Ovary (tissue), 9 donors: ENCODE results near the gene SFTPA2. TPM values are rescaled to one million over a fixed set of nuclear protein-coding genes. Genes with fewer than 3 reads are reported as not detected.
"Not testable (repeated sequence)": the region's sequence is repeated elsewhere in the genome, so short reads cannot be mapped to it uniquely, and the experiment has no call there.

Experiments
- DNase-seq, 5 donors: peaks; one replicate each; pipeline ENCODE4 v3.0.0-alpha.2; 2019 to 2020
- H3K27ac ChIP-seq, 2 donors: fragments of 200-600 bp; one replicate each; pipeline versions ENCODE4 v1.5.1 to v1.8.0; 2019 to 2022
- H3K27me3 ChIP-seq: fragments of 200-600 bp; one replicate; pipeline ENCODE4 v1.8.0; 2022
- H3K36me3 ChIP-seq: fragments of 200-600 bp; sonication (generic); one replicate; pipeline ENCODE4 v1.5.1; 2019
- H3K4me1 ChIP-seq: one replicate; pipeline ENCODE4 v1.8.1; 2013; ENCODE audit warnings: mild to moderate bottlenecking, moderate library complexity; ENCODE audit not compliant: insufficient read depth
- H3K4me3 ChIP-seq: fragments of 200-600 bp; sonication (generic); one replicate; pipeline ENCODE4 v1.5.1; 2017
- H3K9me3 ChIP-seq, 2 donors: fragments of 200-600 bp in 1 of 2; sonication (generic) in 1 of 2; one replicate each; pipeline versions ENCODE4 v1.5.1 to v1.8.1; 2013 to 2019; ENCODE audit warnings: mild to moderate bottlenecking in 1 of 2, moderate library complexity in 1 of 2
- EP300 ChIP-seq: sonication (generic); formaldehyde crosslinking; IDR thresholded peaks from one replicate; pipeline ENCODE4 v1.6.1; 2017; ENCODE audit warnings: antibody characterized with exemption
- POLR2A ChIP-seq: fragments of 450-650 bp; IDR thresholded peaks from one replicate; pipeline ENCODE4 v1.6.1; 2017; ENCODE audit warnings: antibody characterized with exemption, mild to moderate bottlenecking, moderate library complexity
- WGBS, 3 donors: extraction: QIAGEN DNeasy Blood & Tissue Kit in 1 of 3; methylation state at CpG; one replicate each; pipeline versions ENCODE4 v1.1.5 to v1.1.7; 2013 to 2017; 5-methylcytosine and 5-hydroxymethylcytosine counted together
- intact Hi-C, 4 donors: fragments of 100-400 bp; cut with DNase I; formaldehyde crosslinking; loops; one replicate each; pipeline versions ENCODE4 v1.11.0 to v1.15.1; 2022 to 2023
- polyA plus RNA-seq, 2 donors: library from polyadenylated mRNA; stranded (reverse); fragments of 200-250 nt in 1 of 2; fragments of 350-450 nt in 1 of 2; fragmentation: Illumina TruSeq in 1 of 2; extraction: RNeasy Lipid Tissue Mini Kit (QIAGEN cat#74804) in 1 of 2; gene quantifications; one replicate each; pipeline ENCODE4 v1.2.3, GENCODE V29; 2013 to 2014
- total RNA-seq, 7 donors: library from RNA; depleted of rRNA in 2 of 7; stranded (reverse); fragments of >200 nt in 2 of 7; fragmentation: NEBNext Ultra II Directional in 3 of 7; extraction: Animal tissue kit (Norgen Biotek cat#: 25700) in 3 of 7; gene quantifications; one replicate each; pipeline versions ENCODE4 v1.1.0 to v1.2.4, GENCODE V29; 2016 to 2023
- TF ChIP-seq, protein P1 (sequence below), 3 donors: fragments of 450-650 bp in 2 of 3; fragments of 200-600 bp in 1 of 3; IDR thresholded peaks; one replicate each; pipeline versions ENCODE4 v1.5.1 to v1.8.0; 2016 to 2022; ENCODE audit warnings: antibody characterized with exemption in 3 of 3, mild to moderate bottlenecking in 1 of 3
- donor health status: DM: no; HTN: no; CAD: no; lungs with moderate emphysema.
- donor health status: DM: no; HTN: no; CAD: no.
- donor health status: Bipolar disorder and iron deficiency.
- donor health status: DM: yes; HTN: yes; CAD: no.
- donor health status: DM: no; HTN: no; CAD: no.
- donor health status: DM: yes; HTN: yes; CAD: no.

SFTPA2 gene
- total and polyA plus RNA-seq, 9 donors: 0.04 to 9.1 (median 0.48) TPM; not detected in 2

DNA sequence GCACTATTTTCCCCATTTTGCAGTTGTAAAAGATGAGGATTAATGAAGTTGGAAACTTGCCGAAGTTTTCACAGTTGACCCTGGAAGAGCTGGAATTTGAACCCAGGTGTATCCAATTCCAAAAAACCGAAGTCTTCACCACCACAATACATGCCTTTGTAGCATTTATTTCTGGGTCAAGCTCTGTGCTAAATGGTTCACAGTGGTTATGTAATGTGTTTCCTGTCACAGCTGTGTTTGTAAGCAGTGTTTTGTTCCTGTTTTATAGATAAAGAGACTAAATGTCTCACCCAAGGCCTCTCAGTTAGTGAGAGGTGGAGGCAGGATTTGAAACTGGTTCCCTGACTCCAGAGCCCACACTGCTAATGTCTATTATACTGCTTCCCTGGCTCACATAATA lies 17.6 kb downstream of the SFTPA2 start:
- no peak overlapping the region for H3K4me3 ChIP-seq
- no peaks in the 10 kb centered on the region for H3K9me3 ChIP-seq
- intact Hi-C loops: no loop called here
- WGBS, 3 donors: 43 to 57% (median 44%) methylated on average over 2 of the region's 2 CpGs
- no peak overlapping the region for H3K27ac ChIP-seq
- no peak for DNase-seq
- H3K4me1 ChIP-seq: no peaks in the 10 kb centered on the region
- H3K27me3 ChIP-seq: no peaks in the 10 kb centered on the region
- no peaks in the 10 kb centered on the region for H3K36me3 ChIP-seq
- TF ChIP-seq, protein P1, sequence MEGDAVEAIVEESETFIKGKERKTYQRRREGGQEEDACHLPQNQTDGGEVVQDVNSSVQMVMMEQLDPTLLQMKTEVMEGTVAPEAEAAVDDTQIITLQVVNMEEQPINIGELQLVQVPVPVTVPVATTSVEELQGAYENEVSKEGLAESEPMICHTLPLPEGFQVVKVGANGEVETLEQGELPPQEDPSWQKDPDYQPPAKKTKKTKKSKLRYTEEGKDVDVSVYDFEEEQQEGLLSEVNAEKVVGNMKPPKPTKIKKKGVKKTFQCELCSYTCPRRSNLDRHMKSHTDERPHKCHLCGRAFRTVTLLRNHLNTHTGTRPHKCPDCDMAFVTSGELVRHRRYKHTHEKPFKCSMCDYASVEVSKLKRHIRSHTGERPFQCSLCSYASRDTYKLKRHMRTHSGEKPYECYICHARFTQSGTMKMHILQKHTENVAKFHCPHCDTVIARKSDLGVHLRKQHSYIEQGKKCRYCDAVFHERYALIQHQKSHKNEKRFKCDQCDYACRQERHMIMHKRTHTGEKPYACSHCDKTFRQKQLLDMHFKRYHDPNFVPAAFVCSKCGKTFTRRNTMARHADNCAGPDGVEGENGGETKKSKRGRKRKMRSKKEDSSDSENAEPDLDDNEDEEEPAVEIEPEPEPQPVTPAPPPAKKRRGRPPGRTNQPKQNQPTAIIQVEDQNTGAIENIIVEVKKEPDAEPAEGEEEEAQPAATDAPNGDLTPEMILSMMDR (IDR thresholded peaks at IDR 0.05): no peak
- no peak for TF ChIP-seq POLR2A
- no peak for TF ChIP-seq EP300

DNA sequence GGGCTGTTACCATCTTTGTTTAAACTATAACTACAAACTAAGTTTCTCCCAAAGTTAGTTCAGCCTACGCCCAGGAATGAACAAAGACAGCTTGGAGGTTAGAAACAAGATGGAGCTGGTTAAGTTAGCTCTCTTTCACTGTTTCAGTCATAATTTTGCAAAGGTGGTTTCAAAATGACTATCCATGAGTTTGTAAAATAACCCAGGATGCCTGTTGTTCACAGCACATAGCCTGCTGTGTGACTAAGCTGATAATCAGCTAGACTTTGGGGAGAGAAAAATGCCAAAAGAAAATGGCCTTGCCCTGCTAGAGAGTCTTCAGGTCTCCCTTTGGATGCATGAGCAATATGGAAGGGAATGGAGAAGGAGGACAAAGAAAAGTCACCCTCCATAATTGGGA lies 19.3 kb downstream of the SFTPA2 start:
- H3K36me3 ChIP-seq, DNase-seq, intact Hi-C loops, H3K27ac ChIP-seq, H3K9me3 ChIP-seq, H3K27me3 ChIP-seq, H3K4me1 ChIP-seq, H3K4me3 ChIP-seq: not testable (repeated sequence)
- 80 to 89% (median 88%) methylated on average over 1 of the region's 1 CpG for WGBS, 3 donors

DNA sequence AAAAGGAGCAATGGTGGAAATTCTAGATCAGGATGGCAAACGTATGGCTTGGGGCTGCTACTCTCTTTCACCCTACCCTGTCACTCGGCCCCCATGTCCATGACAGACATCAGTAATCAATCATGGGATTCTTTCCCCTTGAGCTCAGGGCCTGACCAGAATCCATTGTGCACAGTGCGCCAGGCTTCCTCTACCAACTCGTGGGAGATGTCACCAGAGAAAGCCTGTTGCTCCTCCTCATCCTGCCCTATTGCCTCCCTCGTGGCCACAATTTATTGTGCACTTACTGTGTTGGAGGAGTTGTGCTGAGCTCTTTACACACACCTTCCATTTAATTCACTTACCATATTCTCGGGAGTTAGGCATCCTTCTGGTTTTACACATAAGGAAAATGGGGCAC lies 21.9 kb downstream of the SFTPA2 start:
- H3K4me1 ChIP-seq, H3K4me3 ChIP-seq, H3K27me3 ChIP-seq, H3K9me3 ChIP-seq, DNase-seq, intact Hi-C loops, H3K27ac ChIP-seq, H3K36me3 ChIP-seq: not testable (repeated sequence)
- WGBS, 3 donors: 72 to 77% (median 75%) methylated on average over 6 of the region's 6 CpGs

DNA sequence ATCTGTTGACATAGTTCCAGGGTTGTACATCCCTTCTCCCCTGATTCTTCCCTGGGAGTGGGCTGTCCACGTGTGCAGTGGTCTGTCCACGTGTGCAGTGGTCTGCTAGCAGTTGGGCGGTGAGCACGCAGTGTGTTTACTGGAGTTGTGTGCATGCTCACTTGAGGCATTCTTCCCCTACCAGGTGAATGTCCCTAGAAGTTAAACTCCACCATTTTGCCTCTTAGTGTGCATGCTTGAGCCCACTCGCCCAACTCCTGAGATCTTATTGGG lies 26.4 kb downstream of the SFTPA2 start:
- WGBS, 3 donors: 89 to 100% (median 93%) methylated on average over 1 of the region's 5 CpGs
- H3K36me3 ChIP-seq, intact Hi-C loops, H3K9me3 ChIP-seq, H3K4me3 ChIP-seq, H3K27me3 ChIP-seq, DNase-seq, H3K4me1 ChIP-seq, H3K27ac ChIP-seq: not testable (repeated sequence)

DNA sequence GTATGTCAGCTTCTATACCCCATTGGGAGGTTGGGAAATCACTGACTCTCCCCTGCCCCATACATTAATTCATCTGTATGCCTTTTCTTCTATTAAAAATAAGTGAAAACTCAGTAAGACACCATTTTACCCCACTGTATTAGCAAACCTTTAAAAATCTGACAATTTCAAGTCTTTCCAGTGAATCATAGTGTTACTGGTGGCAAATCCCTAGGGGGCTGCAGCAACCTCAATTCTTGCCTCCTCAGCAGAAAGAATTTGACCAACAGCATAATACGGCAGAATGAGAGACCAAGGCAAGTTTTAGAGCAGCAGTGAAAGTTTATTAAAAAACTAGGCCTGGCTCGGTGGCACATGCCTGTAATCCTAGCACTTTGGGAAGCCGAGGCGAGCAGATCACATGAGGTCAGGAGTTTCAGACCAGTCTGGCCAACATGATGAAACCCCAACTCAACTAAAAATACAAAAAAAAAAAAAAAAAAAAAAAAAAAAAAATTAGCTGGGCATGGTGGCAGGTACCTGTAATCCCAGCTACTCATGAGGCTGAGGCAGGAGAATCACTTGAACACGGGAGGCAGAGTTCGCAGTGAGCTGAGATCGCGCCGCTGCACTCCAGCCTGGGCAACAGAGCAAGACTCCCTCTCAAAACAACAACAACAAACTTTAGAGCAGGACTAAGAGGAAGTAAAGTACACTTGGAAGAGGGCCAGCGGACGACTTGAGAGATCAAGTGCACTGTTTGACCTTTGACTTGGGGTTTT lies 26.9 kb downstream of the SFTPA2 start:
- intact Hi-C loops, DNase-seq, H3K4me1 ChIP-seq, H3K27ac ChIP-seq, H3K27me3 ChIP-seq, H3K36me3 ChIP-seq, H3K9me3 ChIP-seq, H3K4me3 ChIP-seq: not testable (repeated sequence)
- WGBS, 3 donors: 75 to 78% (median 76%) methylated on average over 7 to 11 of the region's 11 CpGs

DNA sequence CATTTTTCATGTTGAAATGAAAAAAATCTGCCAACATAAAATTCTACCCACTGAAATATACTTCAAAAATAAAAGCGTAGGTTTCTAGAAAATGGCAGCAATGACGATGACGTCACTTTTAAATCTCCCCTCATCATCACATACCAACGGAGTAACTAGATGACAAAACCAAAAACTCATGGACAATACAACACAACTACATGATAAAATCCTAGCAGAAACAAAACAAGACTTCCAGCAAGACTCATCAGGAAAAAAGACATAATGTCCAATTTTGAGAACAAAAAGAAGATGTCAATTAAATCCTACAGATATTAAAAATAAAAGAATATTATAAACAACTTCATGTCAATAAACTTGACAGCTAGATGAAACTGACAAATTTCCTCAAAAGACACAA lies 31.9 kb downstream of the SFTPA2 start:
- H3K27ac ChIP-seq, H3K27me3 ChIP-seq, DNase-seq, intact Hi-C loops, H3K4me3 ChIP-seq, H3K9me3 ChIP-seq, H3K4me1 ChIP-seq, H3K36me3 ChIP-seq: not testable (repeated sequence)
- 80 to 100% (median 92%) methylated on average over 1 to 4 of the region's 4 CpGs for WGBS, 3 donors

DNA sequence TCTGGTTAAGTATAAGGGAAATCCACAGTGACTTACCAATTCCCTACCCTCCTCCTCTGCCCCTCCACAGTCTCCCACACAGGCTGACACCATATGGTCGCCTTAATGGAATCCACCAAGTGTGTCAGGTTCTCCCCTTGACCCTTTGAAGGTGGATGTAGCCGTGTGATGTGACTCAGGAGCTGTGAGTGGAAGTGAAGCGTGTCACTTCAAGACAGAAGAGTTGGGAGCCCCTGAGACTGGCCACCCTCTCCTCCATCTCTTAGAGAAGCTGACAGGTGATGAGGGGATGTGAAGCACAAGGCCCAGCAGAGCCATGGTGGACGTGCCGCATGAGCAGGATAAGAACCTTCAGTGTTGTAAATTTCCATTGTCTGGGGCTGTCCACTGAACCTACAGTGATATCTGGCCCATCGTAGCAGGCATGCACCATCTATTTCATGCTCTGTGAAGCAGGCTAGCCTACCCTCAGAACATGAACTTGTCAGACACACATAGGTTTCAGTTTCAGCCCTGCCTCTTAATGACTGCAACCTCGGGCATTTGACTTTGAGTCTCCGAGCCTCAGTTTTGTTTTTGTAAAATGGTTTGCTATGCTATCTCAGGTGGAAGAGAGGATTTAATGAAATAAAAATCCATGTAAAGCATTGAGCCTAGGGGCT lies 35.0 kb downstream of the SFTPA2 start:
- H3K9me3 ChIP-seq, H3K27ac ChIP-seq, DNase-seq, H3K27me3 ChIP-seq, intact Hi-C loops, H3K4me1 ChIP-seq, H3K4me3 ChIP-seq, H3K36me3 ChIP-seq: not testable (repeated sequence)
- WGBS, 3 donors: 75 to 82% methylated on average over 7 of the region's 8 CpGs; no CpG with 5 or more reads in 1 of the 3 donors

DNA sequence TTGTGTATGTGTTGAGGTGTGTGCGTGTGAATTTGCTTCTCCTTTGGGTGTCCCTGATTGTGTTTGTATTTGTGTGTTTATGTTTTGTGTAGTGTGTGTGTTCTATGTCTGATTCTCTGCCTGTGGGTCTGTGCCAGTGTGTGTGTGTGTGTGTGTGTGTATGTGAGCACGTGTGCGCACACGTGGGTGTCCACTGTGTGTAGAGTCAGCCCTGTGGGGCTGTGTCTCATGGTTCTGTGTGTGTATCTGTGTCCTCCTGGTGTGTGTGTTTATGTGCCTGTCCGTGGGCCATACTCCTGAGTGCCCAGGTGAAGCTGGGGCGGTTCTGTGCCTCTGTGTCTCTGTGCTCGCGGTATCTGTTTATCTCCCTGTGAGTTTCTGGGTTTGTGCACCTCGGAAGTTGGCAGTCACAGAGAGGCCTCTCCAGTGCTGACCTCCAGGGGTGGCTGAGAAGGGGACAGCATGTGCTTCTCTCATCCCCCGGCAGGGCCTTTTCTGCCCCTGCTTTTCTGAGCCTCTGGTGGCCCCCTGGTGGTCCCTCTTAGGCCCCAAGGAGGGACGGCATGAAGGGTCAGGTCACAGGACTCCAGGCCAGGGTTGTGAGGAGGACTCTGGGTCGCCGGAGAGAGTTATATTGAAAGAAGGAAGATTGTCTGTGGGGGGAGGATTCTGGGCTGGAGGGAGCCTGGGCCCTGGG lies 36.9 kb downstream of the SFTPA2 start:
- not testable (repeated sequence) for H3K27me3 ChIP-seq, H3K27ac ChIP-seq, H3K9me3 ChIP-seq, H3K4me1 ChIP-seq, H3K36me3 ChIP-seq, H3K4me3 ChIP-seq, DNase-seq
- intact Hi-C loops: loop anchor here in 1 of 4 donors (5.0 kb wide), 1 partner anchor 1149 kb away; no protein-coding TSS in a partner anchor
- WGBS, 3 donors: 78 to 90% (median 87%) methylated on average over 9 to 10 of the region's 13 CpGs

DNA sequence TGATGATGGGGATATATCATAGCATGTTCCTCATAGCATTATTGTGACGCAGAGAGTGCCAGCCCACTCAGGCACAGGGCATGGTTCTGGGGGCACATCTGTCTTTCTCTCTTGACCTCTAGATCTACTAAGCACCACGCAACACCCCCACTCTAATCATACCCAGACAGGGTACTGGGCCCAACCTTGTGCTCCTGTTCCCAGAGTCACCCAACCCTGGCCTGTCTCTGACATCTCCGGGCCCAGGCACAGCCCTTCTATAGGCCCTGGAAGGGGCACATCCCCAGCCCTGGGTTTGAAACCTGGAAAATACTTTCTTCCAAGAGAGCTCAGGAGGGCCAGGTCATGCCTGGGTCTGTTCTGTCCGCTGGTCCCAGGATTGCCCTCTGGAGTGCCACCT lies 37.7 kb downstream of the SFTPA2 start:
- H3K27ac ChIP-seq, H3K36me3 ChIP-seq, H3K27me3 ChIP-seq, DNase-seq, H3K4me3 ChIP-seq, H3K4me1 ChIP-seq, H3K9me3 ChIP-seq: not testable (repeated sequence)
- intact Hi-C loops: loop anchor here in 1 of 4 donors (5.0 kb wide), 1 partner anchor 1150 kb away; no protein-coding TSS in a partner anchor
- WGBS, 3 donors: 85 to 98% (median 88%) methylated on average over 3 of the region's 4 CpGs

DNA sequence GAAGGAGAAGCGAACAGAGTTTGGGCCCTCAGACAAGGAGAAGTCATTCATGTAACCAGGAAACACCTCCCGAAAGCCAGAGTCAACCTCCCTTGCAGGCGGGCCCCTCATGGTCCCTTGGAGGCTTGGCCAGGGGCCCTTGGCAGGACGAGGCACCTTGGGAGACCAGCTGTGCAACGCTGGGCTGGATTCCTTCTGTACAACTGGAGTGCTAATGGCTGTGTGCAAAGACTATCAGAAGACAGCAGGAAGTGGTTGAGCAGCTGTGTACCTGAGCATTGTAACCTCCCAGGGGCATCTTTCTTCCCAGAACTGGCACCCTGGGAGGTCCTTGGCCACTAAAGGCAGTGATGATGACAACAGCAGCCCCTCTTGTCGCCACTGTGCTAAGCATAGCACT lies 38.5 kb downstream of the SFTPA2 start:
- H3K4me1 ChIP-seq, DNase-seq, H3K27ac ChIP-seq, H3K36me3 ChIP-seq, H3K27me3 ChIP-seq, H3K4me3 ChIP-seq, H3K9me3 ChIP-seq: not testable (repeated sequence)
- intact Hi-C loops: loop anchor here in 1 of 4 donors (5.0 kb wide), 1 partner anchor 1151 kb away; no protein-coding TSS in a partner anchor
- 66 to 81% (median 75%) methylated on average over 5 to 6 of the region's 6 CpGs for WGBS, 3 donors
